ENCODE data around the gene HOXD12. TPM values are rescaled to one million over a fixed set of nuclear protein-coding genes. Genes with fewer than 3 reads are reported as not detected.

The HOXD12 gene, protein sequence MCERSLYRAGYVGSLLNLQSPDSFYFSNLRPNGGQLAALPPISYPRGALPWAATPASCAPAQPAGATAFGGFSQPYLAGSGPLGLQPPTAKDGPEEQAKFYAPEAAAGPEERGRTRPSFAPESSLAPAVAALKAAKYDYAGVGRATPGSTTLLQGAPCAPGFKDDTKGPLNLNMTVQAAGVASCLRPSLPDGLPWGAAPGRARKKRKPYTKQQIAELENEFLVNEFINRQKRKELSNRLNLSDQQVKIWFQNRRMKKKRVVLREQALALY
- not detected for total RNA-seq

DNA sequence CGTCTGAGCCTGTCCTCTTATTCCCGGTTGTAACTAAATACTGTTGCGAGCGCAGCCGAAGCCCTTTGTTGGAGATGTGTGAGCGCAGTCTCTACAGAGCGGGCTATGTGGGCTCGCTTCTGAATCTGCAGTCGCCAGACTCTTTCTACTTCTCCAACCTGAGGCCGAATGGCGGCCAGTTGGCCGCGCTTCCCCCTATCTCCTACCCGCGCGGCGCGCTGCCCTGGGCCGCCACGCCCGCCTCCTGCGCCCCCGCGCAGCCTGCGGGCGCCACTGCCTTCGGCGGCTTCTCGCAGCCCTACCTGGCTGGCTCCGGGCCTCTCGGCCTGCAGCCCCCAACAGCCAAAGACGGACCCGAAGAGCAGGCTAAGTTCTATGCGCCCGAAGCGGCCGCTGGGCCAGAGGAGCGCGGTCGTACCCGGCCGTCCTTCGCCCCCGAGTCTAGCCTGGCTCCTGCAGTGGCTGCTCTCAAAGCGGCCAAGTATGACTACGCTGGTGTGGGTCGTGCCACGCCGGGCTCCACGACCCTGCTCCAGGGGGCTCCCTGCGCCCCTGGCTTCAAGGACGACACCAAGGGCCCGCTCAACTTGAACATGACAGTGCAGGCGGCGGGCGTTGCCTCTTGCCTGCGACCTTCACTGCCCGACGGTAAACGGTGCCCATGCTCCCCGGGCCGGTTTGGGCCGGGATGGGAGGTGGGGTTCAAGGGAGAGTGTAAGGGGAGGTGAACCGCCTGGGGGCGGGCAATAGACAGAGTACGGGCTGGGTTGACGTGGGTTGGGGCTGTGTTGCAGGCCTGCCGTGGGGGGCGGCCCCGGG, at the start of gene HOXD12:
Gene HOXD12, plus strand, starts transcription at position 68 of the 819 bp plus-strand sequence. Its CDS starts 7 bp downstream, at position 75.
- no peak for DNase-seq

DNA sequence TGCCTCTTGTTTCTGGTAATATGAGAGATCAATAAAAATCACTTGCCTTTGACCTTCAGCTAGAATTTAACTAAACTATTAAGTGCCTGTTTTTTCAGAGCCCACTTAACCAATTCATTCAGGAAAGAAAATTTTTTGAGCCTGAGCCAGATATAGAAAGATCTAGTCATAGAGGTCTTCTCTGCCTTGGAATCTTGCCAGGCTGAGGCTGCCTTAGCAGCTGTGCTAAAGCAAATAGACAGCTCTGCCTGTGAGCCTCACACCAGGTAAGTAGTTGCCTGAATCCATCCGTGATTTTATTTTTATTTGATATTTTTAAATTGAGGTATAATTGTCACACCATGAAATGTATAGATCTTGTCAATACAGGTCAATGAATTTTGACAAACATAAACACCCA, 43.2 kb upstream of the HOXD12 start:
- no peak for DNase-seq

DNA sequence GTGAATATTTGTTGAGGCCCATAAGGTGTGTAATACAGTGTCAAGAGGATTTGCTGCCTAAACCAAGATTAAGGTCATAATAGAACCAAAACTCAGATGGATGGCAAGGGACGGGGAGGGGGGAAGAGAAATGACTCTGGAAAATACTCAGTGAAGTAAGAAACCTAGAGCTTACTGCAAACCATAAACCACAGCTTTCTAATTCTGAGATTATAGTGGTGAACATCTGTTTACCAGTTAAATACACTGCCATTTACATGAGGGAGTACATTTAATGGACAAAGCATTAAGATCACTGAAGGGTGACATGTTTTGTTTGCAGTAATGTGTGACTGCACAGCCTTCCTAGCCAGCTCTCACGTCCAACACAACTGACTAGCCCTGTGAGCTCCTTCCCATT, 35.6 kb upstream of the HOXD12 start:
- no peak for DNase-seq

DNA sequence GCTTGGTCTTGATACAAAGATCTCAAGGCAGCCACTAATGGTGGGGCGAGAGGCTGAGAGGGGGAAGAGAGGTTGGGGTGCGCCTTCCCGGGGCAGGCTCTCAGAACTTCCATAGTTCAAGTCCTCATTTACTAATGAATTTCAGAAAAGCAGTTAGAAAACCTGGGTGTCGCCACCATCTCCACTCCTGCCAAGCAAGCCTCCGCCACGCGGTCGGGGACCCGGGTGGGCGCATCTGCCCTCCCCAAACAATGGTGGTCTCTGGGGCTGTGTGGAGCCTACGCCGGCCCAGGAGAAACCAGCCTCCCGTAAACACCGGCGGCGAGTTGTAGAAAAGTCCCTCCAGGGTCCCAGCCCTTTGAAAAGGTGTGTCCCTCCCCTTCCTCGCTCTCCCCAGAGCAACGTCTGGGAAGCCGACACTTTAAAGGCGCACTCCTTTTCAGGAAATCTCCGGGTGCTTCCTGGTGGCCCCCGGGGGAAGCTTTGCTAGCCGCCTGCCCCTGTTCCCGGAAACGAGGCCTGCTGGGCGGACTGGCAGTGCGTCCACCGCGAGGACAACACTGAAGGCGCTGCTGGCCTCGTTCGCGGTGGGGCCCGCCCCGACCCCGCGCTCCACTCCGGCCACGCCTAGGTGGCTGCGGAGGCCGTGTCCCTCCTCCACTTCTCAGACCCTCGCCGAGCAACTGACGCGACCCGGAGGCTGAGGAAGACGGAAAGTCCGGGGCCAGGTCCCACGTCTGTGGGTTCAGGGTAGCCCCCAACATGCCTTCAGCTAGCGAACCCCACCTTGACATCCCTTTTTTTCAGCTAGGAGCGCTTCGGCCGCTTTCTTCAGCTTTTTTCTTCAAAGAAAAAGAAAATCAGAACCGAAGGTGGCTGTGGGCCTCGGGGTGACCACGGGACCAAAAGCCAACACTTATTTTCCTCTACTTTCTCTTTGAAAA, 32.7 kb upstream of the HOXD12 start:
- DNase-seq: no peak

DNA sequence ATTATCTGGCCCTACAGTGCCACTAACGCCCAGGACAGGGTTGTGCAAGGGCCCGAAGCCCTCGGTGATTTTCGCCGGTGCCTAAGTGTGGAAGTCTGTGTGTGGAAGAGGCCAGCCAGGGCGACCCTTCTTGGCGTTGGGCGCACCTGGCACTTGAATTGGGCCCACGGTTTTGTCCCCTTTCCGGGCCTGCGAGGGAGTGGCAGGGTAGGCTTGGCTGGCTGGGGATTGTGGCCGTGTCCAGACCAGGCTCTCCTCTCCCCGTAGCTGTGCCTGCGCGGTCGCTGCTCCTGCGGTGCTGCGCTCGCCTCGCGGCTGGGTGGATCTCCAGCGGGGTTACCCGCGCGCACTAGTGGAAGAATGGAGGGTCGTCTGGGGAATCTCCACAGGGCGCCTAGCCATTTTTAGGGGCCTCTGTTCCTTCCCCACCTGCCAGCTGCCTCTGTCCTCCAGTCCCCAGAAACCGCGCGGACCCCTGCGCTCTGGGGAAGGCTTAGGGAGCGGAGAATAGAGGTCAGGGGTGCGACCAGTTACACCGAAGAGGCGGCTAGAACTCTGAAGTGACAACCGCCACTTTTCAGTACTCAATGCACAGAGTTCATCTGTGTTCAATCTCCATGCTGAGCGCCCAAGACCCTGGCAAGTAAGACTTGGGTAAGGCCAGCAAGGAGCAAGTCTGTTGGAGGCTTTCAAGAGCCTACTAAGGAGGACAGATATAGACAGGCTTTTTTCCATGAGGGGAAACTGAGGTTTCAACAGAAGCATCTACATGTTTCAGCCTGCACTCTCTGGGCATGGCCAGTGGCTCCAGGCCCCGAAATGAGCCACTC, 31.8 kb upstream of the HOXD12 start:
- no peak for DNase-seq

DNA sequence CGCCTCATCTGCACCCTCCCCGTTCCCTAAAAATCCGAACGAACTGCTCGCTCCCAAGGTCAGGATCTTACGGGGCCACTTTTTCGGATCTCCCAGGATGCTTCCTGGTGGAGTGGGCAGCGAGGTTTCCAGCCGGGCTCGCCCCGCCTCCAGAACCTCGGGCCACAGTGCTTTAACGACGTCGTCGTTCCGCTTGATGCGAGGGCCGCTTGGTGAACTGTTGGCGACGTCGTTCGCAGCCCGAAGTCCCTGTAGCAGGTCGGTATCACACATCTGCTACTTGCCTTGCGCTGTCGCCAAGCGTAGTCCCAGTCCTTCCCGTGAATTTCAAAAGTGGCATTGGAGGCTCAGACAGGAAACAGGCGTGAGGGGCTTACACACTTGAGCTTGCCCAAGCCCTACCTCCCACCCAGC, 31.2 kb upstream of the HOXD12 start:
- DNase-seq: no peak

DNA sequence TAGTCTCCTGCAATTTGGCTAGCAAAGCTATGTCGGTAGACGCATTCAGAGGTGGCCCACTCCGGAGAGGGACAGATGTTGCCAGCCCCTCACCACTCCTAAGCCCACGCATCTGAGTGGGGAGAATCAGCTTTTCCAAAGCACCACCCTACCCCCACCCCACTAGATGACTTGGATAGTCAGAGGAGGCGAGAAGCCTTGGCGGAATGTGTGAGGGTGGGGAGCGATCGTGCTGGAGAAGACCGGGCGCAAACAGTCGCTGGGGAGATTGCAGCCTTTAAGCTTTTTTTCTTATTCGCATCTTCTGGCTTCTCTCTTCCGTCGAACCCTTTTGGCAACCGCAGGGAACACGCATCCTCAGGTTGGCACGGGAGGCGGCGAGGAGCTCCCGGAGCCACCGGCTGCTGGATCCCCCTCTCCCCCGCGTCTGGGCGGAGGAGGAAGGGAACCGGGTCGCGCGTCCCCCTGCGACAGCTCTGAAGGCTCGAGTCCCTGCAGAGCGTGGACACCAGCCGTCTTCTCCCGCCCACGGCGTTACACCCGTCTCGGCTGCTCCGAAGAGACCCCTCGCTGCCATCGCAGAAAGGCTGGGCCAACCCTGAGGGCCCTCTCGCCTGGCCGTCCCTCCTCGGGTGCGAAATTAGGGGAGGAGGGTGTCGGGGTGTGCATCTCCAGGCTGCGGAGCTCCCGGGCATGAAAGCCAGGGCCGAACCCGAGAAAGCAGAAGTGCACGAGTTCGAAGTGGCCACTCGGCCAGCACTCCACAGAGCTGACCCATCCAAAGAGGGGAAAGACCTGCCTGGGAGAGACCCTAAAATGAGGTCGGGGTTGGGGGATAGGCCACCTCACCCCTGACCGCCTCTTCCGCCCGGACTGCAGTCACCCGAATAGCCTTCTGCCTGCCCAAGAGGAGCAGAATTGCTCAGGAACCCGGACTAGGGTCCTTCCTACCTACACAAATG, 28.0 kb upstream of the HOXD12 start:
- no peak for DNase-seq

DNA sequence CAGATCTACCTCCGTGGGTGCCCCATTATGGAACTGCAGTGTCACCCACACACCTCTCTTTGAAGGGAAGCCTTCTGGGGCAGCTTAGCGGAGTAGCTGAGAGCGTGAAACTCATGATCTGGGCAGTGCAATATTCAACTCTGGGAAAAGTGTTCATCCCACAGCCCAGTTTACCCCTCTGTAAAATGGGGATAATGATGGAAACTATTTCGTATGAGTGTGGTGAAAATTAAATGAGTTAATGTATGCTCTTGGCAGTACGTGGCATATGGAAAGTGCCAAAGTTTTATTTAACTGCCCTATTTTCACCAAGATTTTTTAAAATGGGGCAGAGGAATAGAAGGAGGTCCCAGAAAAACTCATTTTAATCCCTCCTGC, 27.3 kb upstream of the HOXD12 start:
- no peak for DNase-seq

DNA sequence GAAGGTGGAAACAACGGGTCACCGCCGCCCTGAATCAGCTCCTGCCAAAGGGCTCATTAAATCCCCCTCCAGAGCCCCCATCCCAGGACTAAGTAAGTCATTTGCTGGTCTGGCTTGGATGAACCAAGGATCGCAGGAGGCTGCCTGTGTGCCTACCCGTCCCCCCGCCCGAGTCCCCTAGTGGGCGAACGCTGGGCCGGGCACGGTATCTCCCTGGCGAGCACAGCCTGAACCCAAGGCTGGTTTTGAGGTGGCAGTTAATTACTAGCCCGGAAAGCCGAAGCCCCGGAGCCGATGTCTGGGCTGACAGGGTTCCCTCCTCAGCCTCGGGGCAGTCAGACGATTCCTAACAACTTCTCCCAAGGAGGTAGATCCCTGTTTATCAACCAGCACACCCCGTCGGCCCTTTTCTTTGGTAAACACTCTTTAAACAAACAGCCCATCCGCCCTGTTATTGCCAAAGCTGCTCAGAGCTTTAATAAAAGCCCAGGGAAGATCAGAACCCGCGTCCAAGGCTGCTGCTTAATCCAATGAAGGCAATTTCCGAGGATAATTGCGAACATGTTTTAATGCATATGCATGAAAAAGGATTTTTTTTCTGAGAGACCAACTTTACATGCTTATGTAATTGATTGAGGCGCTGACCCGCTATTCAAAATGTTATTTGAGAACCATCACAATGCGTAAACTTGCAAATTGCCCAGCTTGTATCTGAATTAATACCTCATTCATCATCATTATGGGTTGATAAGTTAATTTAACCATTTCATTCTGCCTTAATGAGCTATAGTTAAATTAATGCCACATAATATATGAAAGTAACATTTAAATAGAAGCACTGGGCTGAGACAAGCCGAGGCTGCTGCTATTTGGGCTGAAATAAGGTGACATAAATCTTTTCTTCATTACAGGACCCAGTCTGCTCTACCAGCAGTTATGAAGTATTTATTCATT, 26.4 kb upstream of the HOXD12 start:
- no peak for DNase-seq

DNA sequence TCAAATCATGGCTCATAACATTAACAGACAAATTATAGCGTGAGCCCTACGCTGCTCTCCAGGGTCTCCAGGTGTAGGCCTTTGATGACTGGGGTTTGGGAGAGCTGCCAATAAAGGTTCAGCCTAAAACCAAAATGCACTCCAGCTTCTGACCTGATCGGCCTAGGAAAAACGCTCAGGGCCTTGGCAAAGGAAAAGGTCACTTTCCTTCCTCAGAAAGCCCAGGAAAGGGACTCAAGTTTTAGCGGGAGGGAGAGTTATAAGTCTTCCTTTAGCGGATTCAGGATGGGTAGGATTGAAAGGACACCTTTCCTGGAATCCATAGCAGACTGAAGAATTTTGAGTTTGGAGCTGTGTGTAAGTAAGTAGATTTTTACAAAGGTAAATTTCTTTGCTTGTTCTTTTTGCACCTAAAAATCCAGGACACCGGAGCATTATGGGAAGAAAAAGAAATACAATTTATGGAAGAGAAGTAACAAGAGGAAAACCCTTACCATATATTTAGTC, 24.6 kb upstream of the HOXD12 start:
- no peak for DNase-seq

DNA sequence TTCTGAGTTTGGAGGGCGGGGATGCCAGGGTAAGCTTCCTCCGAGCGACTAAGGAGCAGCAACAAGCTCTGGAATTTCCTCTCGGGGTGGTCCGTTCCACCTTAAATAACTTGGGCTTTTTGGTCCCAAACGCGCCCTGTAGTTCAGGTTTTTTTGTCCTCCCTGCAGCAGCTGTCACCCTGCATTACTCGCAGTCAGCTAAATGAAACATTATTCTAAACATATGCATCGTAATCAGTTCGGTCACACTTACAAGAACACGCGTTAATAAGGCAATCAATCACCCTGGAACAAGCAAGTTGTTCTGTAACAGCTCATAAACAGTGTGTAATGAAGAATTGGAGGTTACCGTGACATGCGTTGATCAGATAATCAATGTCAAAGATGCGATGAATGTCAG, 24.1 kb upstream of the HOXD12 start:
- DNase-seq: no peak

DNA sequence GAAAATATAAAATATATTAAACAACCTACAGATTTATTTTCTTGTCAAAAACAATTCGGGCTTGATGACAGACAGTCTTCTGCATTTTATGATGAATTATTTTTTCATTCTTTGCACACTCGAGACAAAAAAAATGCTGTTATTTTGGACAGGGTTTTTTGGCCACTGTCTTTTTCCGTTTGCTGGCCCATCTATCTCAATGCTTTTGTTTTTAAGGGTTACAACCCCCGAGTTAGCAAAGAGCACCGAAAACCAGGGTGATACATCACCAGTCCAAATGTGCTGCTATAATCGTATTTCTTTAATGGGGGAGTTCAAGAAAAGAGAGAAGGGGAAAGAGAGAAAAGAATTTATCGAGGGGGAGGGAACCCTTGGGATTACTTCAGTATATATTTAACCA, 23.5 kb upstream of the HOXD12 start:
- DNase-seq: no peak

DNA sequence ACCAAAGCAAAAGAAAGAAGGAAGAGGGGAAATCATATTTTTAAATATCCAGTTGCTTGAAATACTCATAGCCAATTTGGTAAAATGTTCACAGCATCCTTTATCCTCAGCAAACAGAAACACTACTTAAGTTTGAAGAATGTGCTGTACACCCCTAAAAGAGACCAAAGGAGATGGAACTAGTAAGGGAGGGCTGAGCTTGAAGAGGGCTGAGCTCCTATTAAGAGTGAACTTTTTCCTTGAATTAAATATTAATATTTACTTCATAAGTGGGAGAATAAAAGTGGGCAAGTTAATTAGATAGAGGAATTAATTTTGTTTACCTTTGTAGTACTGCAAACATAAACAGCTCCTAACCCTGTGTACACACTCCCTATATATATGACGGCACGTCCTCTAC, 22.8 kb upstream of the HOXD12 start:
- DNase-seq: no peak

DNA sequence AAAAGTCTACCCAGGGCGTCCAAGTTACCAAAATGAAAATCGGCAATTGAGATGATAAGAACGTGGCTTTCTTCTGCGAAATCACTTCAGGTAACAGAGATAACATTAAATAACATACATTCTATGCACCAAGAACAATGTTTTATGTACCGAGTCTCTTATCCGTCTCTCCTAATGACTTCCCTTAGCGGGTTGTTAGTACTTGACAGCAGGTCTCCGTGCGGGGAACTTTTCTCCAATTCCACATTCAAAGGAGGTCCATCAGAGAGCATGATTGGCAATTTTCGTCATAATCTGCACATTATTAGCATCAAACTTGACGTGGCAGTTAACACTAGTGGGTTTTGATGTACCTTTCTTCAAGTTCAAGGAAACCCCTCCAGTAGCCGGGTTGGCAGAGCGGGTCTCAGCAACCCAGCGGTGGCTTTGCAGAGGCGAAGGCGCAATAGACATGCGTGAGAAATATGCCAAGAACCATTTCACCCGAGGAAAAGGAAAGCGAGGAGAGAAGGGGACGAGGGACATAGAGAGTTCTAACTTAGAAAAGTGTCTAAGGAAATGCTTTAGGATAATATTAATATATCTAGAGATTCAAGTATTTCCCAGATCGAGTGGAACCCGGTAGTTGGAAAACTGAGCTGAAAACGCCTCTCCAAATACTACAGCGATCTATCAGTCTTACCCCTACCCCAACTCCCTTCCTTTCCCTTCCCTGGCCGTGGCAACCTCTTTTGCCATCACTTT, 20.9 kb upstream of the HOXD12 start:
- DNase-seq: no peak

DNA sequence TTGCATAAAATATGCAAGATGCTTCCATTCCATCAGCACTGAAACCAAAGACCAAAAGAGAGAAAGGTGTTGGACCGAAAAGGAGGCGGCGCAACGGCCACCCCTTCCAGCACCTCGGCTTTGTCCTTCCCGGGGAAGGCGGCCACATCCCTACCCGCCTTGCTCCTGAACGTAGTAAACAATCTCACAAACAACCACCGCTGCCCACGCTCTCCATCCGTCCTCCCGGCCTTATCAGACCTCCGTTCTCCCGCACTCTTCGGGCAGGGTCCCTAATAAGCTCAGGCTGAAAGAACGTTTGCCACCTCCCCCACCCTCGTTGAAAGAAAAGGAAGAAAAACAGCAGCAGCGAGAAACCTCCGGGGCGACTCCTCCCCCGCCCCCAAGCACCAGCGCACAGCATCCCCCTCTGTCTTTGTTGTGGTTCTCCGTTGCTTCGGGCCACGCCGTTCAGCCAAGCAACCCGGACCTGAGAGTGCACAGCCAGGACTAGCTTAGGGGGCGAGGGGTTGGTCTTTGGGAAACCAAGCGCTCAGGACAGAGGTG, 20.2 kb upstream of the HOXD12 start:
- no peak for DNase-seq

DNA sequence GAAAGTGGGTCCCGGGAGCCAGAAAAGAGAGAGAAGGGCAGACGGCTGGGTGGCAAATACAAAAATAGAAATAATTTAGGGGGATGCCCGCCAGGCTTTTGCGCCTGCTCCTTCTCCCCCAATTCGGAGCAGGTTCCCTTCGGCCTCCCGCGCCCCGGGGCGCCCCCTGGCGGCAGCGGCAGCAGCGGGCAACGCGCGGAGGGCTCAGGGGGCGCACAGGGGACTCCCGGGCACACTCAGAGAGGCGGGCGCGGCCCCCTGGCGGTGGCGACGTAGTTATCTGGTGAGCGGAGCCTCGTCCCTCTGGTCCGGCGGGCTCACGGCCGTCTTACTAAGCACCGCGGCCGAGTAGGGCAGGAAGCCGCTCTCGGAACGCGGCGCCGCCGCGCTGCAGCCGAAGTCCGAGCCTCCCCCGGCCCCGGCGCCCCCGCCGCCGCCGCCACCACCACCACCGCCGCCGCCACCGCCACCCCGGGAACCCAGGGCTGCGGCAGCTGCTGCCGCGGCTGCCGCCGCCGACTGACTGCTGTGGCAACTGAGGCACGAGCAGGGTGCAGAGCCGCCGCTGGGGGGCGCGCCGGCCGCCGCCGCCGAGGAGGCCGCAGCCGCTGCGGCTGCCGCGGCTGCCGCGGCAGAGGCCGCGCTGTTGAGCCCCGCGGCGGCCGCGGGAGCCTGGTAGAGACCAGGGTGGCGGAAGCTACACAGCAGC, 19.6 kb upstream of the HOXD12 start:
- no peak for DNase-seq

DNA sequence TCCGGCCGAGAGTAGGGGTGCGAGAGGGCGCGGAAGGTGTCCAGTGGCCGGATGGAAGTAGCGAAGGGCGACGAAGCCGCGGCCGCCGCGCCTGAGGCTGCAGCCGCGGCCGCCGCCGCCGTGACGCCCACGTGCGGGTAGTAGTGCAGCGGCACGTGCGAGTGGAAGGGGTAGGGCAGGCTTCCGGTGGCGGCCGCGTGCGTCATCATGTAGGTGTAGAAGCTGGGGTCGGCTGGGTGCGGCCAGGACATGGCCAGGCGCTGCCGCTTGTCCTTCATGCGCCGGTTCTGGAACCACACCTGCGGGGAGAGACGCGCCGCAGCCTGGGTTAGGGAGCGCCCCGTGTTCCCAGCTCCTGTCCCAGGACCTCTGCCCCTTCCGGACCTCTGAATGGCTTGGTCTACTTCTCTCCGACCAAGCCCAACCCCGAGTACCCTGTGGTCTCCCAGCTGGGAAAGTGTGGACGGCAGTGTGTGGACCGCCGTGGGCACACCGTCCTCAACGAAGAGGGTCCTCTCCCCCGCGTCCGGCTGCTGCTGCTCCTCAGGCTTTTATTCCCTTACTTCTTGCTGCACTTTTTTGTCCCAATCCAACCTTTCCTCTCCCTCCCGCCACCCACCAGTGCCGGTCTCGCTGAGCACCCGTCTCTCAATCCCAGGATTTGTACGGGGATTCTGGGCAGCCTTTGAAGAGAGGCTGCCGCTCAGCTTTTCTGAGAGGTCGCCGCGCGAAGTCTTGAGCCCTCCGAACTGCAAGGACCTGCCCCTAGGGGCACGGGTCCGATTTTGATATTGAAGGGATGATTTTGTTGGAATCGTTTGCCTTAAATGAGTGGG, 18.8 kb upstream of the HOXD12 start:
- DNase-seq: no peak

Measured in occipital lobe (tissue), 2 donors.